ENCODE results near the gene KCNJ18.
"Not testable (repeated sequence)": the region's sequence is repeated elsewhere in the genome, so short reads cannot be mapped to it uniquely, and the experiment has no call there.

Gene KCNJ18

GRCh38 chr17:21691883-21692703, at the start of gene KCNJ18:
Gene KCNJ18, plus strand, starts transcription at chr17:21692523. Its CDS starts 10,264 bp downstream, at chr17:21702787.
- not testable (repeated sequence) for DNase-seq

GRCh38 chr17:21648125-21648524, 44.2 kb upstream of the KCNJ18 start:
- not testable (repeated sequence) for DNase-seq

- not testable (repeated sequence) for DNase-seq
Observed at GRCh38 chr17:21650043-21650442, 42.3 kb upstream of the KCNJ18 start.

GRCh38 chr17:21652049-21652448, 40.3 kb upstream of the KCNJ18 start:
- DNase-seq = not testable (repeated sequence)

GRCh38 chr17:21653211-21653610, 39.1 kb upstream of the KCNJ18 start:
- not testable (repeated sequence) for DNase-seq

- not testable (repeated sequence) for DNase-seq
Observed at GRCh38 chr17:21656518-21657309, 35.6 kb upstream of the KCNJ18 start.

GRCh38 chr17:21659635-21660034, 32.7 kb upstream of the KCNJ18 start:
- DNase-seq = not testable (repeated sequence)

GRCh38 chr17:21661455-21661854, 30.9 kb upstream of the KCNJ18 start:
- DNase-seq = not testable (repeated sequence)

- not testable (repeated sequence) for DNase-seq
Observed at GRCh38 chr17:21663166-21663565, 29.2 kb upstream of the KCNJ18 start.

GRCh38 chr17:21663614-21664474, 28.5 kb upstream of the KCNJ18 start:
- DNase-seq = not testable (repeated sequence)

- DNase-seq = not testable (repeated sequence)
Observed at GRCh38 chr17:21665171-21665570, 27.2 kb upstream of the KCNJ18 start.

- DNase-seq = not testable (repeated sequence)
Observed at GRCh38 chr17:21665935-21666493, 26.3 kb upstream of the KCNJ18 start.

GRCh38 chr17:21666711-21667412, 25.5 kb upstream of the KCNJ18 start:
- DNase-seq = not testable (repeated sequence)

GRCh38 chr17:21667413-21668117, 24.8 kb upstream of the KCNJ18 start:
- DNase-seq = not testable (repeated sequence)

- DNase-seq = not testable (repeated sequence)
Observed at GRCh38 chr17:21668118-21668488, 24.2 kb upstream of the KCNJ18 start.

- not testable (repeated sequence) for DNase-seq
Observed at GRCh38 chr17:21668746-21669508, 23.4 kb upstream of the KCNJ18 start.

GRCh38 chr17:21669616-21670360, 22.5 kb upstream of the KCNJ18 start:
- not testable (repeated sequence) for DNase-seq

GRCh38 chr17:21670361-21671155, 21.8 kb upstream of the KCNJ18 start:
- not testable (repeated sequence) for DNase-seq

GRCh38 chr17:21671437-21671836, 20.9 kb upstream of the KCNJ18 start:
- DNase-seq = not testable (repeated sequence)

Measured in SHP77 (cell line).